Loucy (cell line): ENCODE measurements around the gene FOXC2.

Experiments
- H2AFZ ChIP-seq: fragments of 200-600 bp; sonication (generic); 2 replicates; pipeline ENCODE4 v1.6.0; 2016; ENCODE audit warnings: antibody characterized with exemption, mild to moderate bottlenecking, low read length, moderate library complexity
- H3F3A ChIP-seq: fragments of 200-600 bp; 2 replicates; pipeline ENCODE4 v1.6.0; 2016; ENCODE audit warnings: antibody characterized with exemption, low read depth, mild to moderate bottlenecking
- H3K27me3 ChIP-seq: fragments of 200-600 bp; sonication (generic); 2 replicates; pipeline ENCODE4 v1.6.1; 2014; ENCODE audit warnings: low read length, mild to moderate bottlenecking; ENCODE audit not compliant: insufficient read depth, poor library complexity, severe bottlenecking
- H3K36me3 ChIP-seq: fragments of 200-600 bp; sonication (generic); 2 replicates; pipeline ENCODE4 v1.6.1; 2016; ENCODE audit warnings: low read length; ENCODE audit not compliant: insufficient read depth
- H3K4me1 ChIP-seq: fragments of 200-600 bp; sonication (generic); 2 replicates; pipeline ENCODE4 v1.5.1; 2014; ENCODE audit warnings: low read length, mild to moderate bottlenecking; ENCODE audit not compliant: insufficient read depth, poor library complexity, severe bottlenecking
- H3K4me2 ChIP-seq: fragments of 200-600 bp; sonication (generic); 2 replicates; pipeline ENCODE4 v1.6.0; 2014; ENCODE audit warnings: antibody characterized with exemption, low read length, low read depth, mild to moderate bottlenecking; ENCODE audit not compliant: poor library complexity, severe bottlenecking
- H3K4me3 ChIP-seq: fragments of 200-600 bp; sonication (generic); 2 replicates; pipeline ENCODE4 v1.5.1; 2014; ENCODE audit warnings: low read length, mild to moderate bottlenecking, mixed read lengths; ENCODE audit not compliant: poor library complexity, severe bottlenecking
- H3K79me2 ChIP-seq: fragments of 200-600 bp; sonication (generic); 2 replicates; pipeline ENCODE4 v1.6.1; 2014; ENCODE audit warnings: low read length; ENCODE audit not compliant: insufficient read depth
- H3K9ac ChIP-seq: fragments of 200-600 bp; sonication (generic); 2 replicates; pipeline ENCODE4 v1.6.0; 2014; ENCODE audit warnings: mild to moderate bottlenecking, low read depth, low read length, moderate library complexity; ENCODE audit not compliant: poor library complexity, severe bottlenecking
- H3K9me2 ChIP-seq: fragments of 200-600 bp; sonication (generic); replicated peaks from 2 replicates; pipeline ENCODE4 v1.6.1; 2016; ENCODE audit warnings: low read depth, low read length, mixed read lengths
- H3K9me3 ChIP-seq: fragments of 200-600 bp; sonication (generic); 2 replicates; pipeline ENCODE4 v1.6.1; 2014; ENCODE audit warnings: mild to moderate bottlenecking, antibody characterized with exemption, low read length, low read depth; ENCODE audit not compliant: insufficient read depth
- H4K20me1 ChIP-seq: fragments of 200-600 bp; sonication (generic); 2 replicates; pipeline ENCODE4 v1.6.0; 2014; ENCODE audit warnings: antibody characterized with exemption, low read length, mild to moderate bottlenecking; ENCODE audit not compliant: insufficient read depth, poor library complexity, severe bottlenecking
- CTCF ChIP-seq: fragments of 200-600 bp; sonication (generic); conservative IDR thresholded peaks from 2 replicates; pipeline ENCODE4 v1.5.1; 2014; ENCODE audit warnings: mild to moderate bottlenecking, antibody characterized with exemption, low read length
- EZH2phosphoT487 ChIP-seq: fragments of 200-600 bp; IDR thresholded peaks from 2 replicates; pipeline ENCODE4 v1.6.1; 2018; ENCODE audit warnings: antibody characterized with exemption, mild to moderate bottlenecking, moderate library complexity, borderline replicate concordance

FOXC2 gene

GRCh38 chr16:86565644-86566511 is 751 bp upstream of the FOXC2 start:
- Histone ChIP-seq H2AFZ (no peak overlapping the region), H3K4me3 (no peak overlapping the region), H3K4me2 (no peak overlapping the region), H3K9me2 (no peaks in the 10 kb centered on the region), H3K36me3 (no peaks in the 10 kb centered on the region), H3K9me3 (no peaks in the 10 kb centered on the region), H3K4me1 (peaks cover 5% of the 10 kb centered on the region), H3F3A (no peaks in the 10 kb centered on the region), H3K79me2 (no peaks in the 10 kb centered on the region), H3K27me3 (no peaks in the 10 kb centered on the region), H4K20me1 (no peaks in the 10 kb centered on the region), H3K9ac (no peak overlapping the region)
- TF ChIP-seq CTCF, result no peak
- TF ChIP-seq EZH2phosphoT487, result no peak

- H3K9me3 ChIP-seq, result no peaks in the 10 kb centered on the region
- H3K4me3 ChIP-seq, result no peak overlapping the region
Observed at GRCh38 chr16:86566966-86567700, 504 bp downstream of the FOXC2 start.

More at GRCh38 chr16:86566966-86567700, 504 bp downstream of the FOXC2 start:
- no peak for TF ChIP-seq EZH2phosphoT487
- TF ChIP-seq CTCF, result no peak
- peaks cover 5% of the 10 kb centered on the region for H3K4me1 ChIP-seq
- no peak overlapping the region for H2AFZ ChIP-seq
- H3K36me3 ChIP-seq, result no peaks in the 10 kb centered on the region
- no peaks in the 10 kb centered on the region for H3K79me2 ChIP-seq
- H4K20me1 ChIP-seq, result no peaks in the 10 kb centered on the region
- no peak overlapping the region for H3K4me2 ChIP-seq
- H3K9me2 ChIP-seq, result no peaks in the 10 kb centered on the region
- no peak overlapping the region for H3K9ac ChIP-seq
- no peaks in the 10 kb centered on the region for H3K27me3 ChIP-seq
- no peaks in the 10 kb centered on the region for H3F3A ChIP-seq
